Measurements from ENCODE around the gene NAPB. TPM values are rescaled to one million over a fixed set of nuclear protein-coding genes. Genes with fewer than 3 reads are reported as not detected.

The NAPB gene
- total and polyA plus RNA-seq, 7 experiments from 2014 or later, result 5.5 to 20.4 (median 12.5) TPM

DNA sequence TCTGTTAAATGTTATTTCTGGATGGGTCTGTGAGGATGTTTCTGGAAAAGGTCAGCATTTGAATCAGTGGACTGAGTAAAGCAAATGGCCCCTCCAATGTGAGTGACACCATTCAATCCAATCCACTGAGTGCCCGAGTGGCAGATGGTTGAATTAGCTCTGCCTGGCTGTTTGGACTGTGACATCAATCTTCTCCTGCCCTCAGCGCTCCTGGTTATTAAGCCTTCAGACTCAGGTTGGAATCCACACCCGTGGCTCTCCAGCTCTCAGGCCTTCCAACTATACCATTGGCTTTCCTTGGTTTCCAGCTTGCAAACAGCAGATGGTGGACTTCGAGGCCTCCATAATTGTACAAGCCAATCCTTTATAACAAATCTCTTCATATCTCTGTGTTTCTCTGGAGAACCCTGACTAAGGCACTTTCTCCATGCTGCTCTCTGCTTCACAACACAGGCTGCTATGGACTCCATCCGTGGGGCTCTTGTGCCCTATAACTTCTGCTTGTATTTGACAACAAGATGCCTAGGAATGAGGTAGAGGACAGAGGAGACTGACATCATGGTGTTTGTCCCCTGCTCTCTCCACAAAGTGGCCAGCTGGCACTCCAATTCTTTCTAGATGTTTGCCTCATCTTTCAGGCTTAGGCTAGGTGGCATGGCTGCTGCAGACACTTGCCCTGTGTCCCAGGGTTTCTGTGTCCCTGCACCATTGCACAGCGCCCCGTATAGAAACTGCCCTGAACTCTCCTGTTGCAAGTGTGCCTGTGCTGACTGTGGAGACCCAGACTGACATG, 13.4 kb upstream of the NAPB start:
- Mint-ChIP-seq H3K36me3 (no peaks in the 10 kb centered on the region), H3K4me3 (no peak overlapping the region), H3K4me1 (no peaks in the 10 kb centered on the region), H3K27me3 (peaks cover 0 to 14% (median 0%) of the 10 kb centered on the region in 5 donors), H3K27ac (no peak overlapping the region), H3K9me3 (peaks cover 0 to 1% (median 0%) of the 10 kb centered on the region in 11 donors)
- Histone ChIP-seq H3K4me3 (ENCODE audit: low read length) (no peak overlapping the region), H3K4me1 (ENCODE audit: control insufficient read depth in 2 of 2, insufficient read depth in 2 of 2, low read length in 2 of 2) (no peaks in the 10 kb centered on the region), H3K27ac (ENCODE audit: low read depth, low read length) (no peak overlapping the region), H3K27me3 (ENCODE audit: control insufficient read depth in 2 of 2, insufficient read depth in 2 of 2, low read length in 2 of 2) (no peaks in the 10 kb centered on the region), H3K9me3 (ENCODE audit: control insufficient read depth in 2 of 3, low read length in 3 of 3) (no peaks in the 10 kb centered on the region), H3K36me3 (ENCODE audit: control insufficient read depth in 2 of 3, insufficient read depth in 3 of 3, low read length in 3 of 3) (no peaks in the 10 kb centered on the region)
- POLR2A ChIA-PET, result no interaction called here
- intact Hi-C loops (cut with micrococcal nuclease), result loop anchor here in 1 of 2 donors (10.0 kb wide), 1 partner anchor 740 kb away; no protein-coding TSS in a partner anchor
- ATAC-seq (no peak), DNase-seq (no peak)
- CTCF ChIA-PET, result no interaction called here

DNA sequence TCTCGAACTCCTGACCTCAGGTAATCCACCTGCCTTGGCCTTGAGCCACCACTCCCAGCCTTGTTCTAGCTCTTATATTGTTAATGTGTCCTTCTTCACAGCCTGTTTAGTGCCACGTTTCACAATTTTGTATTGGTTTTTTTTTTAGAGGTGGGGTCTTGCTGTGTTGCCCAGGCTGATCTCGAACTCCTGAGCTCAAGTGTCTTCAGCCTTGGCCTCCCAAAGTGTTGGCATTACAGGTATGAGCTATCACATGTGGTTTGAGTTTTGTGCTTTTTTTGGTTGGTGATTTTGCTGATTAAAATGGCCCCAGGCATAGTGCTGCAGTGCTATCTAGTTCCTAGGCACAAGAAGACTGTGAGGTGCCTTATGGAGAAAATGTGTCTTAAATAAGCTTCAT, 12.3 kb upstream of the NAPB start:
- no peaks in the 10 kb centered on the region for H3K27me3 ChIP-seq (ENCODE audit: control insufficient read depth in 2 of 2, insufficient read depth in 2 of 2, low read length in 2 of 2)
- H3K4me1 Mint-ChIP-seq, result no peaks in the 10 kb centered on the region
- H3K36me3 ChIP-seq (ENCODE audit: control insufficient read depth in 2 of 3, insufficient read depth in 3 of 3, low read length in 3 of 3), result no peaks in the 10 kb centered on the region
- no peak for ATAC-seq
- H3K36me3 Mint-ChIP-seq, result no peaks in the 10 kb centered on the region
- ChIA-PET CTCF (interaction anchor here (0.6 kb wide), 1 partner anchor 8 kb away, joined by 3 read pairs; no protein-coding TSS in a partner anchor), POLR2A (no interaction called here)
- no peak for DNase-seq
- no peak overlapping the region for H3K4me3 ChIP-seq (ENCODE audit: low read length)
- H3K4me3 Mint-ChIP-seq, result no peak overlapping the region
- H3K27ac Mint-ChIP-seq, result no peak overlapping the region
- no peaks in the 10 kb centered on the region for H3K4me1 ChIP-seq (ENCODE audit: control insufficient read depth in 2 of 2, insufficient read depth in 2 of 2, low read length in 2 of 2)
- peaks cover 0 to 14% (median 0%) of the 10 kb centered on the region in 5 donors for H3K27me3 Mint-ChIP-seq
- H3K9me3 ChIP-seq (ENCODE audit: control insufficient read depth in 2 of 3, low read length in 3 of 3), result no peaks in the 10 kb centered on the region
- intact Hi-C loops (cut with micrococcal nuclease), result loop anchor here in 1 of 2 donors (10.0 kb wide), 1 partner anchor 739 kb away; no protein-coding TSS in a partner anchor
- H3K9me3 Mint-ChIP-seq, result peaks cover 0 to 1% (median 0%) of the 10 kb centered on the region in 11 donors
- no peak overlapping the region for H3K27ac ChIP-seq (ENCODE audit: low read depth, low read length)

GRCh38 chr20:23425129-23425528, 3.8 kb upstream of the NAPB start:
- H3K27me3 ChIP-seq (ENCODE audit: control insufficient read depth in 2 of 2, insufficient read depth in 2 of 2, low read length in 2 of 2), result no peaks in the 10 kb centered on the region
- Mint-ChIP-seq H3K4me3 (no peak overlapping the region), H3K36me3 (peaks cover 0 to 6% (median 0%) of the 10 kb centered on the region in 5 donors), H3K27me3 (peaks cover 0 to 11% (median 6%) of the 10 kb centered on the region in 5 donors), H3K9me3 (no peaks in the 10 kb centered on the region), H3K27ac (no peak overlapping the region), H3K4me1 (peaks cover 6 to 20% (median 7%) of the 10 kb centered on the region in 7 donors)
- ChIA-PET CTCF (no interaction called here), POLR2A (no interaction called here)
- intact Hi-C loops (cut with micrococcal nuclease), result loop anchor here in 1 of 2 donors (10.0 kb wide), 1 partner anchor 1970 kb away; the partner anchor contains the start of gene ABHD12
- DNase-seq (no peak), ATAC-seq (no peak)
- H3K4me1 ChIP-seq (ENCODE audit: control insufficient read depth in 2 of 2, insufficient read depth in 2 of 2, low read length in 2 of 2), result peaks cover 0 to 4% of the 10 kb centered on the region in 2 donors
- peaks cover 0 to 9% (median 0%) of the 10 kb centered on the region in 3 experiments for H3K36me3 ChIP-seq (ENCODE audit: control insufficient read depth in 2 of 3, insufficient read depth in 3 of 3, low read length in 3 of 3)
- H3K9me3 ChIP-seq (ENCODE audit: control insufficient read depth in 2 of 3, low read length in 3 of 3), result no peaks in the 10 kb centered on the region
- H3K4me3 ChIP-seq (ENCODE audit: low read length), result no peak overlapping the region
- H3K27ac ChIP-seq (ENCODE audit: low read depth, low read length), result no peak overlapping the region

GRCh38 chr20:23419995-23420901, 1.0 kb downstream of the NAPB start:
- Histone ChIP-seq H3K9me3 (ENCODE audit: control insufficient read depth in 2 of 3, low read length in 3 of 3) (no peaks in the 10 kb centered on the region), H3K27ac (ENCODE audit: low read depth, low read length) (peak overlapping the region; percentile 87), H3K4me3 (ENCODE audit: low read length) (peak overlapping the region; percentile 84), H3K27me3 (ENCODE audit: control insufficient read depth in 2 of 2, insufficient read depth in 2 of 2, low read length in 2 of 2) (no peaks in the 10 kb centered on the region), H3K4me1 (ENCODE audit: control insufficient read depth in 2 of 2, insufficient read depth in 2 of 2, low read length in 2 of 2) (peaks cover 7 to 32% of the 10 kb centered on the region in 2 donors), H3K36me3 (ENCODE audit: control insufficient read depth in 2 of 3, insufficient read depth in 3 of 3, low read length in 3 of 3) (peaks cover 0 to 9% (median 0%) of the 10 kb centered on the region in 3 experiments)
- H3K4me3 Mint-ChIP-seq, result peak overlapping the region; percentile 86 to 98 (median 93)
- intact Hi-C loops (cut with micrococcal nuclease), result loop anchor here (5.0 to 10.0 kb wide), 3 partner anchors 1572 to 1975 kb away; partner anchors contain the start of genes ABHD12 (in 1 of the 2), ACSS1 (in 1 of the 2) and APMAP (in 1 of the 2)
- H3K9me3 Mint-ChIP-seq, result no peaks in the 10 kb centered on the region
- DNase-seq, result peak in 8 of 9 donors; percentile 14 to 65 (median 28)
- H3K27ac Mint-ChIP-seq, result peak overlapping the region; percentile 83 to 95 (median 89)
- CTCF ChIA-PET, result interaction anchor here (1.0 to 3.3 kb wide), 3 partner anchors 23 to 70 kb away, joined by 3 to 22 read pairs (median 3); partner anchors contain the start of gene NXT1
- H3K27me3 Mint-ChIP-seq, result peaks cover 0 to 11% (median 6%) of the 10 kb centered on the region in 5 donors
- peak; percentile 21 for ATAC-seq
- H3K4me1 Mint-ChIP-seq, result peaks cover 26 to 63% (median 47%) of the 10 kb centered on the region in 7 donors
- POLR2A ChIA-PET, result interaction anchor here (1.1 to 3.3 kb wide), 5 partner anchors 9 to 70 kb away, joined by 3 to 30 read pairs (median 6); partner anchors contain the start of gene NXT1
- H3K36me3 Mint-ChIP-seq, result peaks cover 0 to 6% (median 5%) of the 10 kb centered on the region in 5 donors

- Mint-ChIP-seq H3K27ac (peak overlapping the region; percentile 83 to 95 (median 89)), H3K4me1 (peaks cover 26 to 63% (median 47%) of the 10 kb centered on the region in 7 donors), H3K4me3 (peak overlapping the region; percentile 86 to 98 (median 93)), H3K9me3 (no peaks in the 10 kb centered on the region), H3K36me3 (peaks cover 0 to 6% (median 5%) of the 10 kb centered on the region in 5 donors), H3K27me3 (peaks cover 0 to 7% (median 2%) of the 10 kb centered on the region in 5 donors)
- DNase-seq, result no peak
- intact Hi-C loops (cut with micrococcal nuclease), result no loop called here
- Histone ChIP-seq H3K27me3 (ENCODE audit: control insufficient read depth in 2 of 2, insufficient read depth in 2 of 2, low read length in 2 of 2) (no peaks in the 10 kb centered on the region), H3K4me1 (ENCODE audit: control insufficient read depth in 2 of 2, insufficient read depth in 2 of 2, low read length in 2 of 2) (peaks cover 7 to 35% of the 10 kb centered on the region in 2 donors), H3K4me3 (ENCODE audit: low read length) (peak overlapping the region; percentile 84), H3K36me3 (ENCODE audit: control insufficient read depth in 2 of 3, insufficient read depth in 3 of 3, low read length in 3 of 3) (peaks cover 0 to 9% (median 0%) of the 10 kb centered on the region in 3 experiments), H3K9me3 (ENCODE audit: control insufficient read depth in 2 of 3, low read length in 3 of 3) (no peaks in the 10 kb centered on the region), H3K27ac (ENCODE audit: low read depth, low read length) (peak overlapping the region; percentile 87)
- POLR2A ChIA-PET, result interaction anchor here (0.6 to 1.9 kb wide), 5 partner anchors 40 to 182 kb away, joined by 3 to 14 read pairs (median 4); partner anchors contain the start of gene NXT1
- CTCF ChIA-PET, result interaction anchor here (1.0 to 1.1 kb wide), 2 partner anchors 22 to 70 kb away, joined by 3 read pairs; no protein-coding TSS in a partner anchor
- ATAC-seq, result no peak
These were observed 1.7 kb downstream of the NAPB start for GRCh38 chr20:23419657-23419994.

- Mint-ChIP-seq H3K9me3 (no peaks in the 10 kb centered on the region), H3K4me1 (peaks cover 29 to 66% (median 56%) of the 10 kb centered on the region in 7 donors), H3K27me3 (peaks cover 0 to under 1% (median 0%) of the 10 kb centered on the region in 5 donors), H3K27ac (peak overlapping the region in 2 of 9 donors; percentile 38 to 74), H3K4me3 (peak overlapping the region in 1 of 10 donors; percentile 51), H3K36me3 (peaks cover 0 to 7% (median 0%) of the 10 kb centered on the region in 5 donors)
- H3K9me3 ChIP-seq (ENCODE audit: control insufficient read depth in 2 of 3, low read length in 3 of 3), result no peaks in the 10 kb centered on the region
- H3K36me3 ChIP-seq (ENCODE audit: control insufficient read depth in 2 of 3, insufficient read depth in 3 of 3, low read length in 3 of 3), result peaks cover 0 to 9% (median 0%) of the 10 kb centered on the region in 3 experiments
- intact Hi-C loops (cut with micrococcal nuclease), result loop anchor here in 1 of 2 donors (2.0 kb wide), 1 partner anchor 1779 kb away; no protein-coding TSS in a partner anchor
- no peak for DNase-seq
- peaks cover 7 to 35% of the 10 kb centered on the region in 2 donors for H3K4me1 ChIP-seq (ENCODE audit: control insufficient read depth in 2 of 2, insufficient read depth in 2 of 2, low read length in 2 of 2)
- POLR2A ChIA-PET, result interaction anchor here (0.9 kb wide), 1 partner anchor 68 kb away, joined by 3 read pairs; no protein-coding TSS in a partner anchor
- no peak overlapping the region for H3K27ac ChIP-seq (ENCODE audit: low read depth, low read length)
- no peak for ATAC-seq
- no peaks in the 10 kb centered on the region for H3K27me3 ChIP-seq (ENCODE audit: control insufficient read depth in 2 of 2, insufficient read depth in 2 of 2, low read length in 2 of 2)
- no peak overlapping the region for H3K4me3 ChIP-seq (ENCODE audit: low read length)
- CTCF ChIA-PET, result no interaction called here
These were observed 3.4 kb downstream of the NAPB start for GRCh38 chr20:23417861-23418260.
